IMR-90 (cell line): ENCODE results near the gene BLOC1S4. TPM values are rescaled to one million over a fixed set of nuclear protein-coding genes. Genes with fewer than 3 reads are reported as not detected.

Source experiments
- ATAC-seq: fragments of 200-7000 bp; cut with Tn5 transposase; 2 replicates; pipeline ENCODE4 v1.9.1; 2020; ENCODE audit warnings: low read depth, mild to moderate bottlenecking, moderate library complexity
- BruUV-seq: library from RNA; stranded (reverse); fragments of 400-500 nt; replicated peaks from 2 replicates; lab custom pipeline; 2021; lab: Mats Ljungman, UMichigan
- CTCF ChIA-PET: fragments of 300-600 bp; formaldehyde crosslinking; extraction: SDS; loops from one replicate; lab custom pipeline; 2021; ENCODE audit warnings: antibody characterized with exemption; lab: Yijun Ruan, JAX
- POLR2A ChIA-PET: fragments of 300-600 bp; sonication (Branson Sonifier 250); formaldehyde crosslinking; loops from one replicate; lab custom pipeline; 2022; ENCODE audit warnings: antibody characterized with exemption; ENCODE audit not compliant: unreplicated experiment; lab: Charles Lee
- DNase-seq: peaks from one replicate; pipeline ENCODE4 v3.0.0; 2013
- H2AFZ ChIP-seq: replicated peaks from 2 replicates; pipeline ENCODE3; 2013; ENCODE audit warnings: low read length, mild to moderate bottlenecking; ENCODE audit not compliant: poor library complexity
- H2AK5ac ChIP-seq: 2 replicates; pipeline ENCODE4 v1.6.1; 2013; ENCODE audit warnings: low read depth, low read length, inconsistent platforms
- H2AK9ac ChIP-seq: replicated peaks from 2 replicates; pipeline ENCODE3; 2013; ENCODE audit warnings: mild to moderate bottlenecking, low read depth, low read length, moderate library complexity; ENCODE audit not compliant: poor library complexity
- H2BK120ac ChIP-seq: 2 replicates; pipeline ENCODE4 v1.6.1; 2013; ENCODE audit warnings: low read depth, low read length, inconsistent platforms
- H2BK15ac ChIP-seq: 3 replicates; pipeline ENCODE4 v1.6.1; 2013; ENCODE audit warnings: low read depth, low read length, inconsistent platforms
- H2BK20ac ChIP-seq: 2 replicates; pipeline ENCODE4 v1.6.1; 2013; ENCODE audit warnings: low read depth, mild to moderate bottlenecking, inconsistent platforms, low read length, moderate library complexity
- H2BK5ac ChIP-seq: 2 replicates; pipeline ENCODE4 v1.6.1; 2013; ENCODE audit warnings: mild to moderate bottlenecking, low read depth, low read length, inconsistent platforms; ENCODE audit not compliant: poor library complexity, severe bottlenecking
- H3K14ac ChIP-seq: replicated peaks from 2 replicates; pipeline ENCODE4 v1.6.1; 2013; ENCODE audit warnings: low read depth, low read length, inconsistent platforms
- H3K18ac ChIP-seq: 2 replicates; pipeline ENCODE4 v1.6.1; 2013; ENCODE audit warnings: low read depth, low read length, control low read depth
- H3K23ac ChIP-seq: 2 replicates; pipeline ENCODE4 v1.6.1; 2013; ENCODE audit warnings: low read depth, low read length, inconsistent platforms
- H3K27ac ChIP-seq: 2 replicates; pipeline ENCODE4 v1.5.1; 2013; ENCODE audit warnings: mild to moderate bottlenecking, control low read depth, low read length; ENCODE audit not compliant: insufficient read depth
- H3K27me3 ChIP-seq: 2 replicates; pipeline ENCODE4 v1.6.1; 2013; ENCODE audit warnings: low read length; ENCODE audit not compliant: control insufficient read depth, insufficient read depth
- H3K36me3 ChIP-seq: 2 replicates; pipeline ENCODE4 v1.6.1; 2013; ENCODE audit warnings: low read length, mixed read lengths; ENCODE audit not compliant: control insufficient read depth, insufficient read depth
- H3K4ac ChIP-seq: 2 replicates; pipeline ENCODE4 v1.6.1; 2013; ENCODE audit warnings: low read depth, low read length, inconsistent platforms
- H3K4me1 ChIP-seq: 2 replicates; pipeline ENCODE4 v1.6.1; 2013; ENCODE audit warnings: low read length, mixed read lengths; ENCODE audit not compliant: control insufficient read depth, insufficient read depth
- H3K4me2 ChIP-seq: 2 replicates; pipeline ENCODE4 v1.6.1; 2013; ENCODE audit warnings: low read depth, mild to moderate bottlenecking, control low read depth, low read length, moderate library complexity
- H3K4me3 ChIP-seq: 2 replicates; pipeline ENCODE4 v1.5.1; 2013; ENCODE audit warnings: low read depth, mild to moderate bottlenecking, control low read depth, low read length, moderate library complexity; ENCODE audit not compliant: insufficient read depth
- H3K56ac ChIP-seq: 2 replicates; pipeline ENCODE4 v1.6.1; 2013; ENCODE audit warnings: low read length, inconsistent platforms; ENCODE audit not compliant: insufficient read depth; ENCODE audit errors: extremely low read depth
- H3K79me1 ChIP-seq, 2 experiments: 2 replicates each; pipeline ENCODE4 v1.6.1; 2013; ENCODE audit warnings: low read length in 2 of 2, inconsistent platforms in 1 of 2, low read depth in 1 of 2
- H3K9ac ChIP-seq: 2 replicates; pipeline ENCODE4 v1.6.1; 2013; ENCODE audit warnings: low read depth, low read length, control low read depth
- H3K9me1 ChIP-seq: 2 replicates; pipeline ENCODE4 v1.6.1; 2013; ENCODE audit warnings: low read length, inconsistent platforms; ENCODE audit not compliant: insufficient read depth
- H3K9me3 ChIP-seq: 2 replicates; pipeline ENCODE4 v1.6.1; 2013; ENCODE audit warnings: low read length; ENCODE audit not compliant: control insufficient read depth, insufficient read depth
- H4K20me1 ChIP-seq: 2 replicates; pipeline ENCODE4 v1.6.1; 2013; ENCODE audit warnings: low read length, inconsistent platforms; ENCODE audit not compliant: insufficient read depth
- H4K5ac ChIP-seq: 2 replicates; pipeline ENCODE4 v1.6.1; 2013; ENCODE audit warnings: mild to moderate bottlenecking, low read depth, low read length, control low read depth
- H4K8ac ChIP-seq, 2 experiments: 2 replicates each; pipeline ENCODE4 v1.6.1; 2013; ENCODE audit warnings: low read depth in 2 of 2, low read length in 2 of 2, control low read depth in 1 of 2, inconsistent platforms in 1 of 2
- H4K91ac ChIP-seq: 2 replicates; pipeline ENCODE4 v1.6.1; 2013; ENCODE audit warnings: low read depth, low read length, inconsistent platforms; ENCODE audit not compliant: insufficient read depth
- BHLHE40 ChIP-seq: fragments of 150-350 bp; IDR thresholded peaks from 2 replicates; pipeline ENCODE4 v1.6.1; 2016; ENCODE audit warnings: mild to moderate bottlenecking, low read depth, low read length
- USF2 ChIP-seq: fragments of 150-350 bp; IDR thresholded peaks from 2 replicates; pipeline ENCODE4 v1.6.1; 2017; ENCODE audit warnings: mild to moderate bottlenecking, antibody characterized with exemption, low read length, low read depth
- WGBS, 2 experiments: methylation state at CpG; one replicate each; pipeline versions ENCODE4 v1.1.5 to v1.1.7; 2013; ENCODE audit warnings: missing lambda C conversion rate in 2 of 2; ENCODE audit not compliant: insufficient read length in 1 of 2; ENCODE audit errors: extremely low coverage in 2 of 2; 5-methylcytosine and 5-hydroxymethylcytosine counted together
- dilution Hi-C: fragments of 300-500 bp; cut with HindIII; formaldehyde crosslinking; loops from one replicate; pipeline ENCODE4 v1.14.3; 2018; ENCODE audit warnings: low sequenced_read_pairs; ENCODE audit not compliant: unreplicated experiment
- in situ Hi-C: fragments of 300-500 bp; cut with MboI; formaldehyde crosslinking; loops from 3 replicates; pipeline ENCODE4 v1.14.3; 2019; ENCODE audit warnings: low sequenced_read_pairs, inconsistent platforms, mixed read lengths
- intact Hi-C: fragments of 100-400 bp; cut with micrococcal nuclease; formaldehyde crosslinking; loops from 2 replicates; pipeline ENCODE4 v1.10.0; 2022
- polyA plus RNA-seq, 3 experiments: library from polyadenylated mRNA; depleted of rRNA; stranded (reverse); fragments of >200 nt; gene quantifications; 2 replicates each; pipeline ENCODE4 v1.2.3, GENCODE V29; 2012; ENCODE audit warnings: low replicate concordance in 1 of 3
- total RNA-seq: library from RNA; depleted of rRNA; stranded (reverse); fragments of >200 nt; gene quantifications from 2 replicates; pipeline ENCODE4 v1.2.3, GENCODE V29; 2012

The BLOC1S4 gene
- total and polyA plus RNA-seq, 2 of the 4 experiments (the other 2 are of a cell fraction): 8.8 to 22.1 TPM

- H3K36me3 ChIP-seq: peaks cover 7% of the 10 kb centered on the region
- no peak overlapping the region for H3K14ac ChIP-seq
- H3K4ac ChIP-seq: no peak overlapping the region
- TF ChIP-seq USF2: no peak
- TF ChIP-seq BHLHE40: no peak
- BruUV-seq: no TSS peak
- H4K20me1 ChIP-seq: peaks cover 14% of the 10 kb centered on the region; the same call in 1 of the 2 replicates
- no peak overlapping the region for H3K27ac ChIP-seq
- no peaks in the 10 kb centered on the region for H3K27me3 ChIP-seq
- H3K9ac ChIP-seq: no peak overlapping the region
- peaks cover 2% of the 10 kb centered on the region; the same call in 1 of the 2 replicates for H3K9me3 ChIP-seq
- no peak overlapping the region for H3K4me3 ChIP-seq
- no peak overlapping the region for H3K4me2 ChIP-seq
- H2AK9ac ChIP-seq: no peak overlapping the region
- peaks cover 19 to 44% of the 10 kb centered on the region in 2 experiments for H3K79me1 ChIP-seq
- H2AFZ ChIP-seq: no peak overlapping the region
- CTCF ChIA-PET: interaction anchor here (0.6 to 1.0 kb wide), 2 partner anchors 25 to 1881 kb away, joined by 3 read pairs; no protein-coding TSS in a partner anchor
- no peak overlapping the region for H2BK5ac ChIP-seq
- POLR2A ChIA-PET: no interaction called here
- H4K91ac ChIP-seq: no peak overlapping the region
- DNase-seq (no peak), ATAC-seq (no peak)
- WGBS, 2 experiments: no CpG with 5 or more reads among the region's 1 CpG
- no peak overlapping the region for H3K23ac ChIP-seq
- no peak overlapping the region for H2BK20ac ChIP-seq
- intact Hi-C loops: no loop called here
- H2AK5ac ChIP-seq: no peak overlapping the region
- H2BK120ac ChIP-seq: no peak overlapping the region
- H3K18ac ChIP-seq: no peak overlapping the region
- peaks cover 8% of the 10 kb centered on the region for H3K9me1 ChIP-seq
- peaks cover 16% of the 10 kb centered on the region for H3K4me1 ChIP-seq
- in situ Hi-C loops: no loop called here
- dilution Hi-C loops: no loop called here
- H2BK15ac ChIP-seq: no peak overlapping the region
- no peak overlapping the region for H3K56ac ChIP-seq
- no peak overlapping the region for H4K8ac ChIP-seq
- H4K5ac ChIP-seq: no peak overlapping the region
Measured at GRCh38 chr4:6699903-6700302, 16.1 kb upstream of the BLOC1S4 start.
